Activated CD8-positive, alpha-beta memory T cell treated with anti-CD3 and anti-CD28 coated beads, Interleukin-2, amount 50 U/mL, for 1 hour (primary cell): ENCODE results near the gene CEP72.

Experiments used
- DNase-seq: peaks from one replicate; pipeline ENCODE4 v3.0.0-alpha.2; 2020; ENCODE audit errors: extremely low read depth

The CEP72 gene

DNA sequence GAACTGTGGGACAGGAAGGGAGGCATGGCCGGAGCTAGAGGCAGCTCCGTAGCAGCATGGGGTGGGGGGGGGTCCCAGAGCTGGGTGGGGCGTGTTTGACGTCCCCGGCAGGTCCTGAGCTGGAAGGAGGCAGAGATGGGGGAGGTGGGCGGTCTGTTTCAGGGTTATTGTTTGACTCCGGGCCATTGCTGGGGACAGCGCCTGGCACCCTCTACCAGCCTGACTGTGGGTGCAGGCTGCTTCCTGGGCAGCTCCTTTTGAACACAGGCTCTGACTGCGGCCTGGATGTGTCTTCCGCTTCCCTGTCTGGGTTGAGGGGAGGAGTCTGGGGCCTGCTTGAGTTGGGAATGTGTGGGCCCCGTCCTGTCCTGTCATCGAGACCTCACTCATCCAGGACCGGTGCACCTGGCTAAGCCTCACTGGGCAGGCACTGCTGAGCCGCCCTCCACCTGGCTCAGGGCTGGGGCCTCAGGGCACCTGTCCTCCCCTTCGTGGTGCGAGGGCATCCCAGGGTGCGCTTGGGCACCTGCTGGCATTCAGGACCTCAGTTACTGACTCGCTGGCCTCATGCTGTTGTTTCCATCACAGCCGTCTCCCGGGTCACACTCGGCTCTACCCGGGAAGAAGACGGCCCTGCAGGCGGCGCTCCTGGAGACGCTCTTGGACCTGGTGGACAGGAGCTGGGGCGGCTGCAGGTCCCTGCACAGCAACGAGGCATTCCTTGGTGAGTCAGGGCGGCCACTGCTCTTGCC, 26.5 kb downstream of the CEP72 start:
- DNase-seq = no peak

DNA sequence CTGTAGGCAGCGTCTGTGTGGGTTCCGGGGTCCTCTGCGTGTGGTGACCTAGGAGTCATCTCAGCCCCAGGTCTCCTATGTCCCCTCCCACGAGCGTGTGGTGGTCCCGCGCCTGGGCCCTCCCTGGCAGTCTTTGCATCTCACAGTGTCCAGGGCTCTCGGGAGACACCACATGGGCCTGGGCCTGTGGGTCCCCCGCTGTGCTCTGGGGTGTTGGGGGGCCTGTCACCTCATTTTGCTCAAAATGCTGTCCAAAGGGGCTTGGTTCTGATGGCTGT, 27.1 kb downstream of the CEP72 start:
- no peak for DNase-seq

DNA sequence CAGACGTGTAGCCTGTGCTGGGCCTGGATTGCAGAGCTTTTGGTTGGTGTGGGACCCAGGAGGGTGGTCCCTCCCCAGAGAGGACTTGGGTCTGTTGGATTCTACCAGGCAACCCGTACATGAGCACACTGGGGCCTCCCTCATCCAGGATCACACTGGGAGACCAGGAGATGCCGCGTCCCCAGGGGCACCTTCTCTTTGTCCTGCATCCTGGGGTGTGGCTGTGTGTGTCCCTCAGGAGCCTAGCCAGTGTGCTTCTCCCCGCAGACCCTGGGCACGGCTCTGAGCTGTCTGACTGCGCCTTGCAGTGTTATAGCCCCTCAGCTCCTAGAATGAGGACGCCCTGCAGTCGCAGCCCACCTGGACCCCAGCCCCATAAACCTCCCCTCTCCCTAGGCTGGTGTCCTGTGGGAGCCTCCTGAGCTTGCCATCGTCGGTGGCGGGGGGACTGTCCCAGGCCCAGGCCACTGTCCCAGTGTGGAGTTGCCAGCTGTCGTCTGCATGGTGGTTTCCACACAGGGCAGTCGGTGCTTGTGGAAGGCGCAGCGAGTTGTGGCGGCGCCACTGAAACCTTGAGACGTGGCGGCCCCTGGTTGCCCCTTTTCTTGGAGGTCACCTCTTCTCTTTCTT, 27.6 kb downstream of the CEP72 start:
- no peak for DNase-seq

DNA sequence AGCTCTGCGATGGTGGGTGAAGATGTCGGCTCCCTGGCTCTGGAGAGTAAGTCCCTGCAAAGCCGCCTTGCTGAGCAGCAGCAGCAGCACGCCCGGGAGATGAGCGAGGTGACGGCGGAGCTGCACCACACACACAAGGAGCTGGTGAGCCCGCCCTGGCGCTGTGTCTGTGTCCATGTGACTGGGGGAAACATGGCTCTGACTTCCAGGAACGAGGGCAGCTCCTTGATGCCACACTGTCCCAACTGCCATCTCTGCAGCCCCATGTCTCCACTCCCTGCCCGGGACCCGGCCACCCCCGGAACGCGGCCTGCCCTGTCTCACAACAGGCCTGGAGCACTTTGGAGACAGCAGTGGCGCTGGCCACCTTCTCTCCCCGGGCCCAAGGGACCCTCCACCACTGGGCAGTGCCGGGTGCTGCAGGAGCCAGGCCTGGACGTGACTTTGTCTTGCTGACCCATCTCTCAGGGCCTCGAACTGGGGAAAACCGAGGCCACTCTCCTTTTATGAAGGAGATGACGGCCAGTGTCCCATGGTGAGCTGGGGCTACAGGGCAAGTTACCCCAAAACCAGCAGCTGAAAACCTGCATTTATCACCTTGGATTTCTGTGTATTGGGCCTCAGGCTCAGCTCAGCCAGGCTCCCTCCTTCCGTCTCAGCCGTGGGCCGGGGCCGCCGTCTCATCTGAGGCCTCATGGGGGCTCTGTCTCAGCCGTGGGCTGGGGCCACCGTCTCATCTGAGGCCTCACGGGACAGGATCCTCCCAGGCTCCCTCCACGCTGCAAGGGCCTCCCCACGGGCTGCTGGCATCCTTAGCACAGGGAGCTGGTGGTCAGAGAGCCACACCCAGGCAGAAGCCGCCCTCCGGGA, 28.6 kb downstream of the CEP72 start:
- no peak for DNase-seq

DNA sequence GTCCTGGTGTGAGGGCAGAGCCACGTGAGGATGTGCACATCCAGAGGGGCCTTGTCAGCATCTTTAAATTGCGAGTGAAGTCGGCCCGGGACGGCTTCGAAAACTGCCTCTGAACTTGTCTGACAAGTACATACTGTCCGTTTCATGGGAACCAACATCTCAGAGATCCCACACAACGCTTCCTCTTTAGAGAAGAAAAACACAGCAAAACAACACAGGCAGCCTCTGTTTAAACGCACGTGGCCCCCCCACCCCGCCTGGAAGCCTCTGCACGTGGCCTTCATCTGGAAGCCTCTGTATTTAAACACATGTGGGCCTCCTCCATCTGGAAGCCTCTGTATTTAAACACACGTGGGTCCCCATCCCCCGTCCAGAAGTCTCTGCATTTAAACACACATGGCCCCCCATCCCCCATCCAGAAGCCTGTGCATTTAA, 29.2 kb downstream of the CEP72 start:
- DNase-seq = no peak

DNA sequence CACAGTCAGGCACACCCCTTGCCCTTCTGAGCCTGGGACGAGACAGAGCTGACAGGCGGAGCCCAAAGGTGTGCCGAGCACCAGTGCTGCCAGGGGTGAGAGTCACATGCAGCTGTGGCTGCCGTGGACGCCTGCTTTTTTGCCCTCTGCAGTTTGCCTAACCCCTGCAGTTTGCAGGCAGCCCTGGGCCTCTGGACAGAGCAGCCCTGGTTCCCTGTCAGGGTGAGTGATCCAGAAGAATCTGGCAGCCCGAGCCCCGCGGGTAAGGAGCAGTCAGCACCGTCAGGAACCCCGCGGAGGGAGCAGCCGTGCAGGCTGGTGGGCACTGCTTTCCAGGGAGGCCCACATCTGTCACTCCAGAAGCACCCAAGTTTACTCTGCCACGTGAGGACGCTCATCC, 30.3 kb downstream of the CEP72 start:
- DNase-seq = no peak

DNA sequence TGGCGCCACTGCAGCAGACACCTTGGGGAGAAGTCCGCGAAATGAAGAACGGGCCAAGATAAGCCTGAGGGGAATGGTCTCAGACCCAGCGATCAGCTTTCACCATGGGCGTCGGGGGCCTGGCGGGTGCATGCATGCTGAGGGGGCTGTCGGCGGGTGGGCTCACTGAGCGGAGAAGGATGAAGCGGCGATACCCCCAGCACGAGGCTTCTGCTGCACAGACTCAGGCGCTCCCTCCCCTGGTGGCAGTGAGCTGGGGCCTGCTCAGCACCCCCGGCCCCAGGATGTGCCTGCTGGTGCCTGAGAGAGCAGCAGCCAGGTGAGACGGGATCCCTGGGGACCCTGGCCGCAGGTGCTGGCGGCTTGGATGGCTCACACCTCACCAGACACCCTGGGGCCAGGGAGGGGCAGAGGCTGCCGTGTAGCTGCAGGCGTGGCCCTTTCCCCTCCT, 31.2 kb downstream of the CEP72 start:
- no peak for DNase-seq

DNA sequence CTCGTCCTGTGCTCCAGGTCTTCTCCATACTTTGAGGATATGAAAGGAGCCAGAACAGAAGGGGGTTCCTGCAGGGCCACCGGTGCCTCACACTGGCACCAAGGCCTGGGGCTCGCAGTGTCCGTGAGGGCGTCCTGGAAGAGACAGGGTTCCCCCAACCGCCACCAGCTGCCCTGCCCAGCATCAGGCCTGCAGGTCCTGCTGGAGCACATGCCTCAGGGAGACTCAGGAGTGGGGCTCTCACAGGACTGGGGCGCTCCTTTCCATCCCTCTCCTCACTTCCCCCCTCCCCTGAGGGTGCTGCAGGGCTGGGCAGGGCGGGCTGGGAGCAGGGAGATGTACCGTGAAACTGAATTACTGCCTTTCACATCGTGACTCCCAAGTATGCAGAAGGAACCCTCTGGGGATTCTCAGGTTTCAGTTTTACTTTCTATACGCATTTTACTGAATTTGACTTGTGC, 31.7 kb downstream of the CEP72 start:
- DNase-seq = no peak

DNA sequence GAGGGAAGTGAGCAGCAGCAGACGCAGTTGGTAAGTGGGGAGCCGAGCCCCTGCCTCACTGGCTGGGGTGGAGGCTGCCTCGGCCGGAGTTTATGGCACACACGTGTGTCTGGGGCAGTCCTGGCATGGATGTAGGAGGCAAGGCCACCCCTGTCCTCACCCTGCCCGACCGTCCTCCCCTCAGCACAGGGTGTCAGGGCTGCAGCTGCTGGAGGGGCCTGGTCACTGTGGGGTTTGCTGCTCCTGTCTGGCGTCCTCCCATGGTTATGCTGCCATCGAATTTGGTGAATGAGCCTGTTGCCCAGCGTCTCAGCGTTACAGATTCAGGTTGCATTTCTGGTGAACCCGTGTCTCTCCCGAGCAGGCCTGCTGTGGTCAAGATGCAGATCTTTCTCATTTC, 32.4 kb downstream of the CEP72 start:
- no peak for DNase-seq

DNA sequence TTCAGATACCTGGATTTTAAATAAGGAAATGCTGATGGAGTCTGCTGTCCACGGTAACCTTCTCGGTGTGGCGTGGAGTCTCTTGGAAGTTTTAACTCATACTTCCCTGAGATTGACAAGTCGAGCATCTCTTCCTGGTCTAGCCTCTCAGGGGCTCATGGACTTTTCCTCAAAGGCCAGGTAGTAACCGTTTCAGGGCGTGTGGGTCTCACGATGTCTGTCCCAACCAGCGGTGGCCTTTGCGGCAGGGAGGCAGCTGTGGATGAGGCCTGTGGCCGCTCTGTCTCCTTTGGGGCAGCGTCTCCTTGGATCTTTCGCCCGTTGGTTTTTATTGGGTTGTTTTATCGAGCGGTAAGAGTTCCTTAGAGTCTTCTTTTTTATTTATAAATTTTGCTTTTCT, 32.8 kb downstream of the CEP72 start:
- DNase-seq = no peak

DNA sequence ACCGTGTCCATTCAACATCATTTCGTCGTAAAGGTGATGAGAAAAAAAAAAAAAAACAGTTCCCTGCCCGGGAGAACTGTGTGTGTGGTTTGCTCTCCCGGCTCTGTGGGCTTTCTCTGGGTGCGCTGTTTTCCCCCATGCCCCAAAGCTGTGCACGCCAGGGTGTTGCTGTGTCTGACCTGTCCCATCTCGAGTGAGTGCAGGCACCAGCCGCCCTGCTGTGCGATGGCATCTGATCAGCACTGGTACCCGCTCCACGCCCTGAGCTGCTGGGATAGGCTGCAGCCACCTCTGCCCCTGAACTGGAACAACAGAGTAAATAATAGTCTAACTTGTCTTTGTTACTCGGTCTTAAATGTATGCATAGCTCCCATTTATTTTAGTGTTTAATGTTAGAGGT, 33.3 kb downstream of the CEP72 start:
- DNase-seq = no peak

DNA sequence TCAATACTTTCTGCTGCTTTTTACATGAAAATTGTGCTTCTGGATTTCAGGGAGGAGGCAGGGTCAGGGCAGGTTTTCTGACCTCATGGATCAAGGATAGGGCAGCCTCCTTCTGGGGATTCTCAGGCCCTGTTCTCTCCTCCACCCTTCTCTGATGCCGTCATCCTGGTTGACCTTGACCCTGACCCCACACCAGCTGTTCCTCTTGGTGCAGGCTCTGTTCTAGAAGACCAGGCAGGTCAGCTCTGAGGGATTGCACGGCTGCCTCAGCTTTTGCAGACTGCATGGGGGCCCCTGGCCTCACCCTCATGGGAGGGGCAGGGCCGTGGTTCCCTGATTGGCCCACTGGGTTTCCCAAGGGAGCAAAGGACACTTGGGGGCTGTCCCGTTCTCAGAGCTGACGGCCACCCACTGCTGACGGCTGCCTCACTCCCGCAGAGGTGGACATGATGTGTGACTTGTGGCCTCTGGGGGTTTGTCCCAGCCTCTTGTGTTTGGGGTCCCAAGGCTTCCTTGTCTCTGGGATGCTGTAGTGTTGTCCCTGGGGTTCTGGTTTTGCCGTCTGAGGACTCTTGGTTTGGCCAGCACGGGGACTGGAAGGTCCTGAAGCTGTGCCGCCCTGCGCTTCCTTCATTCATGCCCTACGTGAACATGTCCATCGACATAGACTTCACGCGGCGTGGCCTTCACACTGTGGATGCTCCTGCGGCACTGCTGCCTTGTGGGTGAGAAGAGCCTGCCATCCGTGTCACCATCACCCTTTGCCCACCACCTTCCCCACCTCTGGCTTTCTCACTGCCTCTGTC, 34.5 kb downstream of the CEP72 start:
- DNase-seq = no peak

DNA sequence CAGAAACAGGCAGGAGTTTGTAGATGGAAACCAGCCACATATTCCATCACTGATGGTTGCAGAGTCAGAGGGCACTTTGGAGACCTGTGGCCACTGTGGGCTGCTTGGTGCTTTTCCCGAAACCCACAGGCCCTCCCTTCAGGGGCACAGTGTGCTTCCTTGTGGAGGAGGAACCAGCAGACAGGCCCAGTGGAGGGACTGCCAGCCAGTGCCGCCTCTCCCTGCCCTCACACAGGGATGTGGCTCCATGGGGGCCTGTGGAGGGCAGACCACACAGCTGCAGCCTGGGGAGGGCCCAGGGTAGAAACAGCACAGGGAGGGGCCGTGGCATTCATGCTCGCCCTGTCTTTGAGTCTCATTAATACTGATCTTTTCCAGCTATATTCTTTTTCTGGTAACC, 35.2 kb downstream of the CEP72 start:
- DNase-seq = no peak

DNA sequence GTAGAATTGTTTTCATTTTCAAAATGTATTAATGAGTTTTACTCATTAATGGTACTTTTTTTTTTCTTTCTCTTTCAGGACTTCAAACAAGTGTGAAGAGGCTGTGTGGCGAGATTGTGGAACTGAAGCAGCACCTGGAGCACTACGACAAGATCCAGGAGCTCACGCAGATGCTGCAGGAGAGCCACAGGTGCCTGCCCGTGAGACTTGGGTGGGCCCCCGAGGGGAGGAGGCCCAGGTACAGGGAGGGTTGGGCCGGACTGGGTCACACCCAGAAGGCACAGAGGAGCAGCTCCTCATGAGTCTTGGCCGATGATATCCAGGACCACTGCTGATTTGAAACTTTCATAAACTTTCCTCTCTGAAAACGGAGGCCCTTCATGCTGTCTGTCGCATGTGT, 35.6 kb downstream of the CEP72 start:
- DNase-seq = no peak

DNA sequence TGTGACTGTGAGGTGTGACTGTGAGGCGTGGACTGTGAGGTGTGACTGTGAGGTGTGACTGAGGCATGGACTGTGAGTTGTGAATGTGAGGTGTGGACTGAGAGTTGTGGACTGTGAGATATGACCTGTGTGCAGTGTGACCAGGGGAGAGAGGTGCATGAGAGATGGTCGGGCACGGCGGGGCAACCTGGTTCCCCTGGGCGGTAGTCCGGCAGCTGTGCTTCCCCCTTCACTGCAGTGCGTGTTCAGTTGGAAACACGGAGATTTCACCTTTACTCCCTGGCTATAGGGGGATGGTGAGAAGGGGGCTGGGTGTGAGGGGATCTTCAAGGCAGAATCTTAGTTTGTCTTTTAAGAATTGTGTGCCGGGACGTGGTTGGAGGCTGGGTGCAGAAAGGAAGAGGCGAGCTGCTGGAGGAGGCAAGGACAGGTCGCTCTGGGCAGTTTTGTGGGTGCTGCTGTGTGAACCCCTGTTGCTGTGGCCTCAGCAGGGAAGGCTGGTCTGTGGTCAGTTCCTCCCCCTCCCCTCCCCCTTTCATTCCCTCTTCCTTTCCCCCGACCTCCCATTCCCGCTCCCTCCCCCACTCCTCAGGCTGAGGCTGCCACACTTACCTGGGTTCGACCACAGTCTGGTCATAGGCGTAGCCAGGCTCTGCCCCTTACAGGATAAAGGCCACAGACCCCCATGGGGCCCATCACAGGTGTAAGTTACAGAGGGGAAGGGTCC, 39.3 kb downstream of the CEP72 start:
- DNase-seq = no peak

DNA sequence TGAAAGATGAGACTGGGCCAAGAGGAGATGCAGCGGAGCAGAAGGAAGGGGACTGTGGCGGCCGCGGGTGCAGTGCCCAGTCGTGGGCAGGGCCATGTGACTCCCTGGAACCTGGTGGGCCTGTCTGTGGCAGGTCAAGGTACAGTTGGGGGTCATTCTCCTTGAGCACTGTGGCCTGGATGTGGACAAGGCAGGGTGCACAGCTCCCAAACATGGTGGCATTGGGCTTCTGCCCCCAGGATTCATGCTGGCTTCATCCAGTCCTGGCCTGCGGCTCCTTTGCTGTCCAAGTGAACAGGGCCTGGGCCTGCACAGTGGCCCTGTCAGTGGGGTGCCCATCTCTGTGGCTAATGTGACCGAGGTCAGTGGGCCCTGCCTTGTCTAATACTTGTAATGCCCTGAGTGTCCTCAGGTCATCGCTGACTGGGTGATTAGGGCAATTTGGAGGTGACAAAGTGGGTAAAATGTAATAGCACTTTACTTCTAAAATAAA, 39.9 kb downstream of the CEP72 start:
- no peak for DNase-seq

DNA sequence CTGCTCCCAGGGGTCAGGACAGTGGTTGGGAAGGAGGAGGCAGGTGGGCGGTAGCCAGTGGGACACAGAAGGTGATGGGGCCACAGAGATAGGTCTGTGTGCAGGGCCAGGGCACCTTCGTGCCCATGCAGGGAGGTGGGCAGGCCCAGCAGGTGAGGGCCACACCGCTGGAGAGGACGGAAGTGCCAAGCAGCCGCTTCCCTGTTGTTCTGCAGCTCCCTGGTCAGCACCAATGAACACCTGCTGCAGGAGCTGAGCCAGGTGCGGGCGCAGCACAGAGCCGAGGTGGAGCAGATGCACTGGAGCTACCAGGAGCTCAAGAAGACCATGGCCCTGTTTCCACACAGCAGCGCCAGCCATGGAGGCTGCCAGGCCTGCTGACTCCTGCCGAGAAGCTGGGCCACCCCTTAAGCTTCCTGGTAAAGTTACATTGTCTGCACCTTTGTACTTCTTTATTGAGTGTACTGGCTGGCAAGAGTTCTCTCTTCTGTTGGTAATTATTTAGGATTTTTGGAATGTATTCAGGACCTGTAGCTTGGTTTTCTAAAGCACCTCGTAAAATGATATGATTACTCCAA, 40.7 kb downstream of the CEP72 start:
- no peak for DNase-seq

DNA sequence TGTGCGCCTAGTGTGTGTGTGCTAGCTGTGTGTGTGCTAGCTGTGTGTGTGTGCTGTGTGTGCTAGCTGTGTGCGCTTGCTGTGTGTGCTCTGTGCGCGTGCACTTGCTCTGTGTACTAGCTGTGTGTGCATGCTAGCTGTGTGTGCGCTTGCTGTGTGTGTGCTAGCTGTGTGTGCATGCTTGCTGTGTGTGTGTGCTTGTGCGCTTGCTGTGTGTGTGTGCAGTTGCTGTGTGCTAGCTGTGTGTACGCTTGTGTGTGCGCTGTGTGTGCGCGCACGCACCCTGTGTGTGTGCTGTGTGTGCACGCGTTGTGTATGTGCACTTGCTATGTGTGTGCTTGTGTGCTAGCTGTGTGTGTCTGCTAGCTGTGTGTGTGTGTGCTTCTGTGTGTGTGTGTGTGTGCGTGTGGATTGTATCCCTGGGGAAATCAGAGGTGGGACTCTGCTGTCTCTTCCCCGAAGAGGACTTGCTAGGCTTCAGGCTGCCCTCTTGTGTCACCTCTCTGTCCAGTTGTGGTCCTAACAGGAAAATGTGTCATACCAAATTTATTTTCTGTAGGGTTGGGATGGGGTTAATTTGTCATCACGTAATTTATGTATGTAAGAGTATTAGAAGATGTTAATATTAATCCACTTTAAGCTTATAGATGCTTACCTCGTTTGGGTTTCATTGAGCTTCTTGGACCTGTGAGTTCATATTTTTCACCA, 42.1 kb downstream of the CEP72 start:
- no peak for DNase-seq

DNA sequence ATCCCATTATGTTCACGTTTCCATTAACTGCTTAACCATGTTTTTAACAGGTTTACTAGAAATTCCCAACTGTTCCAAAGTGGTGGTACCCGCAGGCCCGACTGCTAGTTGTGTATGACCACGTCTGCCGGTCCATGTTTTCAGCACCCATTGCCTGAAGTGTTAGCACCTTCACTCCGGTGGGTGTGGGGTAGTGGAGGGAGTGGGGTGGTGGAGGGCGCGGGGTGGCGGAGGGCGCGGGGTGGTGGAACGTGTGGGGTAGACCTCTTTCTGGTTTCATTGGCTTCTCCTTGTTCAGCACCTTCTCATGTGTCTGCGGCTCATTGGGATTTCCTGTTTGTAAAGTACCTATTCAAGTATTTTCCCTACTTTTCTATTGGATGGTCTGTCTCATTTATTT, 43.3 kb downstream of the CEP72 start:
- DNase-seq = no peak

DNA sequence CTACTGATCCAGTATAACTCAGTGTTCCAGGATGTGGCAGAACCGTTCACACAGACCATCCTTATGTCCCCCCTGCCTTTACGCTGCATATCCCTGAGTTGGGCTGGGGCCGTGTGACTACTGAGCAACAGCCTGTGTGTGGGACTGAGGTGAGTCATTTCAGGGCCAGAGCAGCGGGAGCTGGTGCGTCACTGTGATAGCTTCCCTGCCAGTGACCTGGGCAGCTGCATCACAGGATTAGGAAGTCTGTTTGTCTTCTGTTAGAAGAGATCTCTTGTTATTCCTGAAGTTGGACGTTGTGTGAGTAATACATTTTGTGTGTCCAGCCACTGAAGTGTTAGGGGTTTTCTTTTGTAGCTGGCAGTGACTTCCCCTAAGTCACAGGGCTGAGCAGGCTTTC, 45.4 kb downstream of the CEP72 start:
- DNase-seq = no peak
